Subcutaneous abdominal adipose tissue (tissue), 5 donors: ENCODE data around the gene CCDC196.
A peak's percentile ranks its signal among the peaks of the same experiment; 100 is the strongest.

ENCODE experiments used
- H3K27ac ChIP-seq: one replicate; pipeline ENCODE4 v1.7.0; 2013; ENCODE audit warnings: low read depth, mild to moderate bottlenecking, inconsistent platforms, low read length, moderate library complexity
- H3K27me3 ChIP-seq, 5 donors: one replicate each; pipeline ENCODE4 v1.7.0; 2013; ENCODE audit warnings: low read length in 5 of 5, inconsistent platforms in 1 of 5; ENCODE audit not compliant: control insufficient read depth in 5 of 5, insufficient read depth in 4 of 5
- H3K36me3 ChIP-seq, 5 donors: one replicate each; pipeline ENCODE4 v1.7.0; 2013; ENCODE audit warnings: low read length in 5 of 5; ENCODE audit not compliant: control insufficient read depth in 5 of 5, insufficient read depth in 5 of 5
- H3K4me1 ChIP-seq, 5 donors: one replicate each; pipeline ENCODE4 v1.7.0; 2013; ENCODE audit warnings: low read length in 5 of 5, mild to moderate bottlenecking in 3 of 5, moderate library complexity in 1 of 5; ENCODE audit not compliant: control insufficient read depth in 5 of 5, insufficient read depth in 5 of 5
- H3K4me3 ChIP-seq, 5 donors: one replicate each; pipeline ENCODE4 v1.7.0; 2013; ENCODE audit warnings: low read length in 5 of 5, low read depth in 1 of 5
- H3K9ac ChIP-seq, 5 donors: one replicate each; pipeline ENCODE4 v1.7.0; 2013; ENCODE audit warnings: low read length in 5 of 5, mild to moderate bottlenecking in 4 of 5, moderate library complexity in 3 of 5
- H3K9me3 ChIP-seq, 5 donors: one replicate each; pipeline ENCODE4 v1.7.0; 2013; ENCODE audit warnings: low read length in 5 of 5; ENCODE audit not compliant: control insufficient read depth in 5 of 5
- donor health status: healthy.
- donor health status: healthy.
- donor health status: healthy.
- donor health status: healthy.
- donor health status: healthy.

The CCDC196 gene

GRCh38 chr14:66507722-66508546, 21.8 kb downstream of the CCDC196 start, which contains the start of gene GPHN:
GPHN (plus strand) TSS chr14:66508147.
- H3K27ac ChIP-seq: peak within 1 kb of the TSS; percentile 86
- H3K36me3 ChIP-seq: no peaks in the 10 kb centered on the region
- peak within 1 kb of the TSS; percentile 80 to 96 (median 86) for H3K9ac ChIP-seq
- no peaks in the 10 kb centered on the region for H3K27me3 ChIP-seq
- H3K9me3 ChIP-seq: no peaks in the 10 kb centered on the region
- peaks cover 2 to 33% (median 24%) of the 10 kb centered on the region in 5 donors for H3K4me1 ChIP-seq
- peak within 1 kb of the TSS; percentile 83 to 100 (median 94) for H3K4me3 ChIP-seq

GRCh38 chr14:66508547-66508845, 22.3 kb downstream of the CCDC196 start:
- Histone ChIP-seq H3K9ac (peak overlapping the region; percentile 77 to 91 (median 84)), H3K27me3 (no peaks in the 10 kb centered on the region), H3K4me3 (peak overlapping the region; percentile 83 to 100 (median 94)), H3K27ac (peak overlapping the region; percentile 86), H3K36me3 (no peaks in the 10 kb centered on the region), H3K9me3 (no peaks in the 10 kb centered on the region), H3K4me1 (peaks cover 2 to 33% (median 24%) of the 10 kb centered on the region in 5 donors)

- H3K36me3 ChIP-seq: no peaks in the 10 kb centered on the region
- H3K27me3 ChIP-seq: no peaks in the 10 kb centered on the region
- H3K4me1 ChIP-seq: peaks cover 2 to 33% (median 24%) of the 10 kb centered on the region in 5 donors
- H3K4me3 ChIP-seq: peak overlapping the region; percentile 83 to 100 (median 87)
- H3K9ac ChIP-seq: peak overlapping the region; percentile 77 to 86 (median 80)
- H3K9me3 ChIP-seq: no peaks in the 10 kb centered on the region
- peak overlapping the region; percentile 86 for H3K27ac ChIP-seq
Observed at GRCh38 chr14:66508846-66509621, 22.9 kb downstream of the CCDC196 start.

GRCh38 chr14:66509874-66510273, 23.7 kb downstream of the CCDC196 start:
- Histone ChIP-seq H3K9ac (peak overlapping the region in 2 of 5 donors; percentile 78 to 86), H3K4me3 (peak overlapping the region in 4 of 5 donors; percentile 83 to 94 (median 86)), H3K27ac (peak overlapping the region; percentile 86), H3K4me1 (peaks cover 2 to 40% (median 24%) of the 10 kb centered on the region in 5 donors), H3K9me3 (no peaks in the 10 kb centered on the region), H3K27me3 (no peaks in the 10 kb centered on the region), H3K36me3 (no peaks in the 10 kb centered on the region)

- H3K27ac ChIP-seq: no peak overlapping the region
- no peaks in the 10 kb centered on the region for H3K9me3 ChIP-seq
- no peaks in the 10 kb centered on the region for H3K36me3 ChIP-seq
- H3K9ac ChIP-seq: no peak overlapping the region
- no peaks in the 10 kb centered on the region for H3K27me3 ChIP-seq
- H3K4me3 ChIP-seq: no peak overlapping the region
- H3K4me1 ChIP-seq: peaks cover 2 to 38% (median 24%) of the 10 kb centered on the region in 5 donors
Observed at GRCh38 chr14:66511849-66512248, 25.7 kb downstream of the CCDC196 start.

- H3K27me3 ChIP-seq: no peaks in the 10 kb centered on the region
- H3K9ac ChIP-seq: no peak overlapping the region
- H3K27ac ChIP-seq: no peak overlapping the region
- peaks cover 2 to 26% (median 14%) of the 10 kb centered on the region in 5 donors for H3K4me1 ChIP-seq
- H3K9me3 ChIP-seq: no peaks in the 10 kb centered on the region
- no peak overlapping the region for H3K4me3 ChIP-seq
- H3K36me3 ChIP-seq: no peaks in the 10 kb centered on the region
Observed at GRCh38 chr14:66514213-66514612, 28.0 kb downstream of the CCDC196 start.

- no peaks in the 10 kb centered on the region for H3K36me3 ChIP-seq
- H3K4me3 ChIP-seq: no peak overlapping the region
- H3K4me1 ChIP-seq: peaks cover 0 to 3% (median 0%) of the 10 kb centered on the region in 5 donors
- no peak overlapping the region for H3K9ac ChIP-seq
- no peaks in the 10 kb centered on the region for H3K27me3 ChIP-seq
- no peaks in the 10 kb centered on the region for H3K9me3 ChIP-seq
- H3K27ac ChIP-seq: no peak overlapping the region
Observed at GRCh38 chr14:66530526-66530925, 44.4 kb downstream of the CCDC196 start.

GRCh38 chr14:66539034-66539433, 52.9 kb downstream of the CCDC196 start:
- H3K27me3 ChIP-seq: no peaks in the 10 kb centered on the region
- no peak overlapping the region for H3K4me3 ChIP-seq
- no peaks in the 10 kb centered on the region for H3K4me1 ChIP-seq
- H3K36me3 ChIP-seq: no peaks in the 10 kb centered on the region
- H3K9me3 ChIP-seq: no peaks in the 10 kb centered on the region
- H3K9ac ChIP-seq: no peak overlapping the region
- H3K27ac ChIP-seq: no peak overlapping the region

- no peak overlapping the region for H3K27ac ChIP-seq
- H3K36me3 ChIP-seq: no peaks in the 10 kb centered on the region
- no peak overlapping the region for H3K4me3 ChIP-seq
- H3K9me3 ChIP-seq: no peaks in the 10 kb centered on the region
- no peaks in the 10 kb centered on the region for H3K4me1 ChIP-seq
- no peak overlapping the region for H3K9ac ChIP-seq
- H3K27me3 ChIP-seq: no peaks in the 10 kb centered on the region
Observed at GRCh38 chr14:66540038-66540437, 53.9 kb downstream of the CCDC196 start.

GRCh38 chr14:66541627-66542026, 55.5 kb downstream of the CCDC196 start:
- H3K27ac ChIP-seq: no peak overlapping the region
- H3K9ac ChIP-seq: no peak overlapping the region
- no peaks in the 10 kb centered on the region for H3K27me3 ChIP-seq
- no peaks in the 10 kb centered on the region for H3K4me1 ChIP-seq
- no peak overlapping the region for H3K4me3 ChIP-seq
- H3K9me3 ChIP-seq: no peaks in the 10 kb centered on the region
- no peaks in the 10 kb centered on the region for H3K36me3 ChIP-seq
